OCI-LY1 (cell line): ENCODE measurements around the gene NOS3.

Experiments used
- H2AFZ ChIP-seq: fragments of 200-600 bp; sonication (generic), shearing (Covaris generic); 2 replicates; pipeline ENCODE4 v1.6.0; 2014; ENCODE audit warnings: antibody characterized with exemption, mild to moderate bottlenecking, low read length
- H3F3A ChIP-seq: fragments of 200-600 bp; sonication (generic), shearing (Covaris generic); 2 replicates; pipeline ENCODE4 v1.6.0; 2014; ENCODE audit warnings: mild to moderate bottlenecking, antibody characterized with exemption, low read length, moderate library complexity; ENCODE audit not compliant: insufficient read depth
- H3K27ac ChIP-seq: fragments of 200-600 bp; sonication (generic); 2 replicates; pipeline ENCODE4 v1.5.1; 2014; ENCODE audit warnings: low read length, mixed run types, mild to moderate bottlenecking, low read depth; ENCODE audit not compliant: poor library complexity, severe bottlenecking
- H3K27me3 ChIP-seq: fragments of 200-600 bp; sonication (generic); 2 replicates; pipeline ENCODE4 v1.6.0; 2014; ENCODE audit warnings: antibody characterized with exemption, mild to moderate bottlenecking, low read length, moderate library complexity; ENCODE audit not compliant: insufficient read depth
- H3K36me3 ChIP-seq: fragments of 200-600 bp; sonication (generic); 2 replicates; pipeline ENCODE4 v1.6.1; 2014; ENCODE audit warnings: mild to moderate bottlenecking, antibody characterized with exemption, low read length, moderate library complexity, mixed read lengths; ENCODE audit not compliant: insufficient read depth
- H3K4me1 ChIP-seq: fragments of 200-600 bp; sonication (generic); 2 replicates; pipeline ENCODE4 v1.5.1; 2014; ENCODE audit warnings: mild to moderate bottlenecking, low read length, moderate library complexity; ENCODE audit not compliant: insufficient read depth, severe bottlenecking
- H3K4me2 ChIP-seq: fragments of 200-600 bp; sonication (generic), shearing (Covaris generic); 2 replicates; pipeline ENCODE4 v1.6.1; 2014; ENCODE audit warnings: low read length
- H3K4me3 ChIP-seq: fragments of 200-600 bp; sonication (generic); 2 replicates; pipeline ENCODE4 v1.5.1; 2014; ENCODE audit warnings: low read length, low read depth, mild to moderate bottlenecking, mixed read lengths; ENCODE audit not compliant: poor library complexity, severe bottlenecking
- H3K79me2 ChIP-seq: fragments of 200-600 bp; shearing (Covaris generic); 2 replicates; pipeline ENCODE4 v1.6.1; 2016; ENCODE audit warnings: mixed run types, low read length, mixed read lengths; ENCODE audit not compliant: insufficient read depth
- H3K9ac ChIP-seq: fragments of 200-600 bp; sonication (generic), shearing (Covaris generic); 2 replicates; pipeline ENCODE4 v1.6.1; 2014; ENCODE audit warnings: mild to moderate bottlenecking, low read length, mixed read lengths
- H3K9me2 ChIP-seq: fragments of 200-600 bp; sonication (generic), shearing (Covaris generic); 2 replicates; pipeline ENCODE4 v1.6.1; 2014; ENCODE audit warnings: low read depth, mild to moderate bottlenecking, low read length, mixed read lengths
- H3K9me3 ChIP-seq: fragments of 200-600 bp; shearing (Covaris generic); 2 replicates; pipeline ENCODE4 v1.6.1; 2014; ENCODE audit warnings: low read length, mixed read lengths
- H4K20me1 ChIP-seq: fragments of 200-600 bp; sonication (generic), shearing (Covaris generic); 2 replicates; pipeline ENCODE4 v1.6.0; 2016; ENCODE audit warnings: mild to moderate bottlenecking, low read length; ENCODE audit not compliant: insufficient read depth
- EZH2 ChIP-seq: fragments of 200-600 bp; sonication (generic), shearing (Covaris generic); IDR thresholded peaks from 2 replicates; pipeline ENCODE4 v1.8.0; 2017; ENCODE audit warnings: borderline replicate concordance, mixed run types, mild to moderate bottlenecking, antibody characterized with exemption, low read length, moderate library complexity, mixed read lengths
- TF ChIP-seq, protein P1 (sequence below): fragments of 200-600 bp; sonication (generic), shearing (Covaris generic); IDR thresholded peaks from 2 replicates; pipeline ENCODE4 v1.5.1; 2017; ENCODE audit warnings: mild to moderate bottlenecking, antibody characterized with exemption, low read length, moderate library complexity, mixed read lengths

NOS3 gene

DNA sequence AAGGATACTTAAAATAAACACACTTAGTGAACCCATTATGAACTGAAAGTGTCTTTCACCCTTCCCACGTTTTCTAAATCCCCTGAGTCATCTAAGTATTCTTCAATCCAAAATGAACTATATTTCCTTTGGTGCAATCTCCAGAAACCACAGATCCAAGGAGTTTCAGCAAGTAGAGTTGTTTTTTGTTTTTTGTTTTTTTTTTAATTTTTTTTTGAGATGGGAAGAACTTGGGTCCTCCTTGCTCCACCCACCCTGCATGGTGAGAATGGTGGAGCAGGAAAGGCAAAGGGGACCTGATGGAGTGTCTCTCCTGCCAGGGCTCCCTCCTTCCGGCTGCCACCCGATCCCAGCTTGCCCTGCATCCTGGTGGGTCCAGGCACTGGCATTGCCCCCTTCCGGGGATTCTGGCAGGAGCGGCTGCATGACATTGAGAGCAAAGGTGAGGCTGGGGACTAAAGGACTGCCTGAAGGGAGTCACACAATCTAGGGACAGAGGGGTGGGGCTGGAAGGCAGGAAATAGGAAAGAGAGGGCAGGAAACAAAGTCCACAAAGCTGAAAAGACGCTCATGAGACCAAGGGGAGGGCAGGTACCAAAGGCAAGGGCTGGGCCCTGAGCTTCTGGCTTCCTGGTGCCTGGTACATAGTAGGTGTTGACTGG is 21.3 kb downstream of the NOS3 start:
- no peak overlapping the region for H3K4me3 ChIP-seq
- no peaks in the 10 kb centered on the region for H3F3A ChIP-seq
- H3K27ac ChIP-seq: no peak overlapping the region
- H3K9me3 ChIP-seq: no peaks in the 10 kb centered on the region
- TF ChIP-seq, protein P1, sequence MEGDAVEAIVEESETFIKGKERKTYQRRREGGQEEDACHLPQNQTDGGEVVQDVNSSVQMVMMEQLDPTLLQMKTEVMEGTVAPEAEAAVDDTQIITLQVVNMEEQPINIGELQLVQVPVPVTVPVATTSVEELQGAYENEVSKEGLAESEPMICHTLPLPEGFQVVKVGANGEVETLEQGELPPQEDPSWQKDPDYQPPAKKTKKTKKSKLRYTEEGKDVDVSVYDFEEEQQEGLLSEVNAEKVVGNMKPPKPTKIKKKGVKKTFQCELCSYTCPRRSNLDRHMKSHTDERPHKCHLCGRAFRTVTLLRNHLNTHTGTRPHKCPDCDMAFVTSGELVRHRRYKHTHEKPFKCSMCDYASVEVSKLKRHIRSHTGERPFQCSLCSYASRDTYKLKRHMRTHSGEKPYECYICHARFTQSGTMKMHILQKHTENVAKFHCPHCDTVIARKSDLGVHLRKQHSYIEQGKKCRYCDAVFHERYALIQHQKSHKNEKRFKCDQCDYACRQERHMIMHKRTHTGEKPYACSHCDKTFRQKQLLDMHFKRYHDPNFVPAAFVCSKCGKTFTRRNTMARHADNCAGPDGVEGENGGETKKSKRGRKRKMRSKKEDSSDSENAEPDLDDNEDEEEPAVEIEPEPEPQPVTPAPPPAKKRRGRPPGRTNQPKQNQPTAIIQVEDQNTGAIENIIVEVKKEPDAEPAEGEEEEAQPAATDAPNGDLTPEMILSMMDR: no peak
- no peak for TF ChIP-seq EZH2
- H3K9me2 ChIP-seq: no peaks in the 10 kb centered on the region
- no peaks in the 10 kb centered on the region for H4K20me1 ChIP-seq
- peaks cover 11% of the 10 kb centered on the region; the same call in 1 of the 2 replicates for H3K27me3 ChIP-seq
- H2AFZ ChIP-seq: no peak overlapping the region
- peaks cover 21% of the 10 kb centered on the region for H3K4me1 ChIP-seq
- no peaks in the 10 kb centered on the region for H3K79me2 ChIP-seq
- no peaks in the 10 kb centered on the region for H3K36me3 ChIP-seq
- H3K4me2 ChIP-seq: no peak overlapping the region
- no peak overlapping the region for H3K9ac ChIP-seq

DNA sequence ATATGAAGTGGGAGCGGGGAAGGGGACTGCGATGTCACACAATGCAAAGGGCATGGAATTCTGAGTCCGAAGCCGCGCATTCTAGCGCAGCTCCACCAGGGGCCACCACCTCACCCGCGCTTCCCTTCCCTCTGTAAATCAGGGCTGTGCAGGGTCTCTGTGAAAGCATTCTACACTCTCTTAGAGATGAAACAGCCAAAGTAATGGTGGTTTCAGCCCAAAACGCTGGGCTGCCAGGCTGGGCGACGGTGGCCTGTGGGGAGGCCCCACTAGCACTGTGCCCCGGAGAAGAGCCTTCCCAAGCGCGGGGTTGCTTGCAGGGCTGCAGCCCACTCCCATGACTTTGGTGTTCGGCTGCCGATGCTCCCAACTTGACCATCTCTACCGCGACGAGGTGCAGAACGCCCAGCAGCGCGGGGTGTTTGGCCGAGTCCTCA is 22.1 kb downstream of the NOS3 start:
- H3K36me3 ChIP-seq: no peaks in the 10 kb centered on the region
- no peak overlapping the region for H3K9ac ChIP-seq
- no peak overlapping the region for H2AFZ ChIP-seq
- no peaks in the 10 kb centered on the region for H4K20me1 ChIP-seq
- H3K4me3 ChIP-seq: no peak overlapping the region
- H3K9me3 ChIP-seq: no peaks in the 10 kb centered on the region
- H3K27ac ChIP-seq: no peak overlapping the region
- H3K9me2 ChIP-seq: no peaks in the 10 kb centered on the region
- peaks cover 11% of the 10 kb centered on the region; the same call in 1 of the 2 replicates for H3K27me3 ChIP-seq
- no peaks in the 10 kb centered on the region for H3F3A ChIP-seq
- no peak for TF ChIP-seq EZH2
- TF ChIP-seq, protein P1: peak; percentile 43; the same call in 1 of the 2 replicates
- H3K4me1 ChIP-seq: peaks cover 28% of the 10 kb centered on the region
- H3K4me2 ChIP-seq: peak overlapping the region; percentile 5; the same call in 1 of the 2 replicates
- no peaks in the 10 kb centered on the region for H3K79me2 ChIP-seq

DNA sequence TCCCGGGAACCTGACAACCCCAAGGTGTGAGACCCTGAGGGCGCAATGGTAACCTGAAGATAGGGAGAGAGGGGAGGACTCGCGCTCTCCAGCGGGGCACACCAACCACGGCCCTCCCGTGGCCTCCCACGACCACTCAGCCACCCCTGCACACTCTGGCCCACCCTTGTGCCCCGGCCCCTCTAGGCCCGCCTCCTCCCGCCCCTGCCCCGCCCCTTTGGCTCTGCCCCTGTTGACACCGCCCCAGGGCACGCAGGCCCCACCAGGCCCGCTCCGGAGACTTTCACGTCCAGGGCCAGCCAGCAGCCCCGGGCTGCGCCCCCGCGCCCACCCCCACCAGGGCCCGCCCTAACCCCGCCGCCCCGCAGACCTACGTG is 22.5 kb downstream of the NOS3 start:
- no peaks in the 10 kb centered on the region for H3K9me2 ChIP-seq
- H2AFZ ChIP-seq: no peak overlapping the region
- no peaks in the 10 kb centered on the region for H4K20me1 ChIP-seq
- H3K4me3 ChIP-seq: peak overlapping the region; percentile 49
- peak overlapping the region; percentile 63 for H3K4me2 ChIP-seq
- no peak overlapping the region for H3K27ac ChIP-seq
- H3K27me3 ChIP-seq: peaks cover 11% of the 10 kb centered on the region; the same call in 1 of the 2 replicates
- TF ChIP-seq EZH2: no peak
- TF ChIP-seq, protein P1: no peak
- H3K79me2 ChIP-seq: no peaks in the 10 kb centered on the region
- no peaks in the 10 kb centered on the region for H3F3A ChIP-seq
- no peaks in the 10 kb centered on the region for H3K36me3 ChIP-seq
- peaks cover 32% of the 10 kb centered on the region for H3K4me1 ChIP-seq
- no peaks in the 10 kb centered on the region for H3K9me3 ChIP-seq
- H3K9ac ChIP-seq: no peak overlapping the region
